AG08395 (cell line): ENCODE results near the gene B4GAT1.
"Not testable (repeated sequence)": the region's sequence is repeated elsewhere in the genome, so short reads cannot be mapped to it uniquely, and the experiment has no call there.

Experiments
- DNase-seq: peaks from one replicate; pipeline ENCODE4 v3.0.0; 2012; ENCODE audit warnings: mixed read lengths, low spot score

Gene B4GAT1

DNA sequence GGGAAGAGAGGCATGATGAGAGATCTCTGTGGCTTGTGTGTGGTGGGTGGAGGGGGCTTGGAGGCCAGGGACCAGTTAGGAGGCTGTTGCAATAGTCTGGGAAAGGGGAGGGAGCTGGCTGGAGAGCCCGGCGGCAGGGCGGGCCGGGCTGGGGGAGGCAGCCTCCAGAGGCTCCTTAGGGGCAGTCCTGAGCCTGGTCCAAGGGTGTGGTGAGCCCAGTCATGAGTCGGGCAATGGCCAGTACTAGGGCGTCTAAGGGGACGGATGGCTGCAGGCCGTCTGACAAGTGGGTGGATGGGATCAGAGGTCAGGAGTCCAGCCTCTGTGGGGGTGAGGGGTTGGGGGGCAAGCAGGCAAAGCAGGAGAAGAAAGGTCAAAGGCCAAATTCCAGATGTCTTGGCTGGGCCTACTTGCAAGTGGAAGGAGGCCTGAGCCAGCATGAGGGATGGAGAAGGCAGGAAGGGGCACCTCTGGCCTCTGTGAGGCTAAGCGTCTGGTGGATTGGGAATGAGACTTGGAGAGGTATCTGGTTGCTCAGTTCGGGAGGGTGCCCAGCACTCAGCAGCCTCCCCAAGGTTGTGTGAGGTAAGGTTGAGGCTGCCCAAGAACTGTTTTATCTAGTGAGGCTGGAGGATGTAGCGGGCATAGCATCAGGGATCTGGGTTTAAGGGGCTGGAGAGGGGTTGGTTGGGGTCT, 24.5 kb downstream of the B4GAT1 start:
- peak; percentile 18 for DNase-seq

DNA sequence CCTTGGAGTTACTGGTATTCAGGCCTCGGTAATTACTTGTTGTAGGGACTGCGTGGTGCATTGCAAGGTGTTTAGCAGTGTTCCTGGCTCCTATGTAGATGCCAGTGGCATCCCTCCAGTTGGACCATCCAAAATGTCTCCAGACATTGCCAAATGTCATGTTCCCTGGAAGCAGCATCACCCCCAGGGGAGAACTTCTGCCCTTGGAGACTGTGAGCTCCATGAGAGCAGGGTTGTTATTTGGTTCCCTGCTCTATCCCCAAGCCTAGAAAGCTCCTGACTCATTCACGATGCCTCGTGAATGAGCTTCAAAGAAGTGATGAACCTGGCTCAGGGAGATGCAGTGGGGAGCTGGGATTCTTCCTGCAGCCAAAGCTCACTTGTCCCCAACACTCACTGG, 25.8 kb downstream of the B4GAT1 start:
- DNase-seq = no peak

DNA sequence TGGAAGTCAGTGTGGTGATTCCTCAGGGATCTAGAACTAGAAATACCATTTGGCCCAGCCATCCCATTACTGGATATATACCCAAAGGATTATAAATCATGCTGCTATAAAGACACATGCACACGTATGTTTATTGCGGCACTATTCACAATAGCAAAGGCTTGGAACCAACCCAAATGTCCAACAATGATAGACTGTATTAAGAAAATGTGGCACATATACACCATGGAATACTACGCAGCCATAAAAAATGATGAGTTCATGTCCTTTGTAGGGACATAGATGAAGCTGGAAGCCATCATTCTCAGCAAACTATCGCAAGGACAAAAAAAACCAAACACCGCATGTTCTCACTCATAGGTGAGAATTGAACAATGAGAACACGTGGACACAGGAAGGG, 26.7 kb downstream of the B4GAT1 start:
- not testable (repeated sequence) for DNase-seq

DNA sequence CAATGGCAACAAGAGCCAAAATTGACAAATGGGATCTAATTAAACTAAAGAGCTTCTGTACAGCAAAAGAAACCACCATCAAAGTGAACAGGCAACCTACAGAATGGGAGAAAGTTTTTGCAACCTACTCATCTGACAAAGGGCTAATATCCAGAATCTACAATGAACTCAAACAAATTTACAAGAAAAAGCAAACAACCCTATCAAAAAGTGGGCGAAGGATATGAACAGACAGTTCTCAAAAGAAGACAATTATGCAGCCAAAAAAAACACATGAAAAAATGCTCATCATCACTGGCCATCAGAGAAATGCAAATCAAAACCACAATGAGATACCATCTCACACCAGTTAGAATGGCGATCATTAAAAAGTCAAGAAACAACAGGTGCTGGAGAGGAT, 27.1 kb downstream of the B4GAT1 start:
- not testable (repeated sequence) for DNase-seq

DNA sequence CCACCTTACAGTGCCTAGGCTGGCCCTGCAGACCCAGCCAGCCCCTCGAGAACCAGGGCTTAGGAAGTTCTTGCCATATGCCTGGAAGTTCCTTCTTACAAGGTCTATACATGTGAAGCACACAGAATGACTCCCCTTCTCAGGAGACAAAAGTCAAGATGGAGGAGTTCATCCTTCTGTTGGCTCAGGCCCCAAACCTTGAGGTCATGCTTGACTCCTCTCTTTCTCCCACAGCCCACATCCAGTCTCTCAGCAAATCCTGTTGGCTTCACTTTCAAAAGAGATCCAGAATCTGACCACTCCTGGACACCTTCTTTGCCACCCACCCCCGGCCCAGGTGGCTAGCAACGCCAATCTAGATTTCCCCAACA, 28.8 kb downstream of the B4GAT1 start:
- DNase-seq = peak; percentile 18

DNA sequence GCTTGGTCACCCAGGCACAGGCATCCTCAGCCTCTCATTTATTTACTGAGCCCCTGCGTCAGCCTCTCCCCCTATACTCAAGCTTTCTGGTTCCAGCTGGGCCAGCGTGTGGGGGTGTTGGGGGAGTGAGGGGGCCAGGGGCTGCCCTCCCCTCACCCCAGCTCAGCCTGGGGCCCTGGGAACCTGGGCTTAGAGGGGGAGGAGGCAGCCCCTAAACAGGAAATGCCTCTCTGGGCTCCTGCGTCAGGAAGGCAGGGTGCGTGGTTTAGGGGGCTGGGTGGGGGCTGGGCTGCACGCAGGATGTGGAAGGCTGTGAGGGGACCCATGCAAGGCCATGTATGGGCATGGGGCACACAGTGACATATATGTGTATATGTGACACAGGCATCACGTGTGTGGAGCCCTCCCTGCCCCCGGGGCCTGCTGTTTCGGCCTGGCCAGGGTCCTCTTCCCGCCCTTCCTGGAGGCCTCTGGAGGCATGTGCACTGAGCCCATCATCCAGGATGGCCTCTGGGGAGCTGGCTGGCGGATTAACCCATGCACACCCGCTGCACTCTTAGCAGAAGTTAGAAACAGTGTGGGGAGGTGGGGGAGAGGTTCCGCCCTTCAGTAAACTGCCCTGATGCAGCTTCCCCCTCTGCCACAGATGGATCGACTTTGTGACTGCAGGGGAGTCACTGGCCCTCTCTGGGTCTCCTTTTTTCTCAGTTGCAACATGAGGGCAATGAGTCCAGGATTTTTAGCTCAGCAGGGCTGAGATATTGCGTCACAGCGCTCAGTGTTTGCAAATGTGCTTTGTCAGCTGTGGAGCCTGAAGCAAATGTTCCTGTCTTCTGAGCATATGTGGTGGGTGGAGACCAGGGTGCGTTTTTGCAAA, 29.5 kb downstream of the B4GAT1 start:
- peak; percentile 46 for DNase-seq

DNA sequence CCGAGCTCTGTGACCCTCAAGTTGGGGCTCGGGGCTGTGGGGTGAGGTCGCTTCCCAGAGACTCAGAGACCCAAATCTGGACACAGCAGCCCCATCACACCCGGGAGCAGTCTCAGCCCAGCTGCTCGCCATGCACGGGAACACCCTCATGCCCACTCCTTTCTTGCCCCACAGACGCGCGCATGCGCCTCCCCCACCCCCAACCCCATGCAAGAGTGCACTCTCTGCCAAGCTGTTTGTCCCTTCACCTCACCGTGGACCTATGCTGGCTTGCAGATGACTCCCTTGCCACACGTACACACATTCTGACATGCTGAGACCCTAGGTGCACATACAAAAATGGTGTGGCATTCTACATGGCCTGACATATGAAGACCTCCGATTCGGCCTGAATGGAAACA, 30.1 kb downstream of the B4GAT1 start:
- DNase-seq = peak; percentile 76

DNA sequence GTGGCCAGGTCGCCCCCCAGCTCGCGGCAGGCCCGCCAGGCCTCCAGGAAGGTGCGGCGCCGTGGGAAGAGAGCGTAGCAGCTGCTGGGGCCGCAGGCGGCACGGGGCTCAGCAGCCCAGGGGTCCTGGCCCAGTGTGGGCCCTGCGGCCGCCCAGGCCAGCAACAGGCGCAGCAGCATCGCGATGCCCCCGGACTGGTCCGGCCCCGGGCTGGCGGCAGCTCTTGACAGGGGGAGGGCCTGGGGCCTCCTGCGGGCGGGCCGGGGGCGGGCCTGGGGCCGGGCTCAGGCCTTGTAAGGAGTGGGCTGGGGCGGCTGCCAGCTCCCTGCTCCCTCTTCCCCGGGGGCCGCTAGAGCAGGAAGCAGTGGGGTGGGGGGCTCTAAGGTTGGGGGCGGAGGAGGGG, 30.6 kb downstream of the B4GAT1 start, which contains the start of gene CD248:
TSS of gene CD248 (minus strand) at position 196 of the 403 bp plus-strand sequence. CDS start at position 179, 17 bp downstream.
- DNase-seq = peak; percentile 72

DNA sequence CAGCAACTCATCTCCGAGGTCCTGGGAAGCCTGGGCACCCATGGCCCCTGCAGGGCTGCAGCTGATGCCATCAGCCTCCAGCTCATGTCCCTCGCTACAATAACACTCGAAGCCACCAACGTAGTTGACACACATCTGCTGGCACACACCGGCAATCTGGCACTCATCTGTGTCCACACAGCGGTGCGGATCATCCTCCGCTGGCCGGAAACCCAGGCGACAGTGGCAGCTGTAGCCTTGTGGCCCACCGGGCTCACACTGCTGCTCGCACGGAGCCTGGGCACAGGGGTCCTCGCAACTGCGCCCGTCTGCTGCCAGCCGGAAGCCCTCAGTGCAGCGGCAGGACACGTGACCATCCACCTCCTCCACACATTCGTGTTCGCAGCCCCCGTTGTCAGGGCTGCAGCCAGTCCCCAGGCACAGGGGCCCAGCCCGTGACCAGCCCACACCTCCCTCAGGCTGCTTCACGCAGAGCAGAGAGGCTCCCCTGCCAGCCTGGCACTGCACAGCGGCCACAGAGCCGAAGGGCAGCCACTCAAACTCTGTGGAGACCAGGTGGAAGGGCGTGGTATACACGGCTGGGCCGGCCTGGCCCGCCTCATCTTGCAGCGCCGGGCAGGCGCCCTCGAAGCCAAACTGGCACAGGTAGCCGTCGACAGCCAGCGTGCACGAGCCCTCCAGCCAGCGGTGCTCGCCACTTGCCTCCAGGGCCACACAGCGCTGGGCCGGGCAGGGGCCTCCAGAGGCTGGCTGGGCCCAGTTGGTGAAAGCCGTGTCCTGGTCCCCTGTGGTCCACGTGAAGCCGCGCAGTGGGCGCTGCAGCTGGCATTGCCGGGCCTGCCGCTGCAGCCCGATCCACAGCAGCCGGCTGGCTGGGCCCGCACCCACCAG, 31.3 kb downstream of the B4GAT1 start:
- no peak for DNase-seq

DNA sequence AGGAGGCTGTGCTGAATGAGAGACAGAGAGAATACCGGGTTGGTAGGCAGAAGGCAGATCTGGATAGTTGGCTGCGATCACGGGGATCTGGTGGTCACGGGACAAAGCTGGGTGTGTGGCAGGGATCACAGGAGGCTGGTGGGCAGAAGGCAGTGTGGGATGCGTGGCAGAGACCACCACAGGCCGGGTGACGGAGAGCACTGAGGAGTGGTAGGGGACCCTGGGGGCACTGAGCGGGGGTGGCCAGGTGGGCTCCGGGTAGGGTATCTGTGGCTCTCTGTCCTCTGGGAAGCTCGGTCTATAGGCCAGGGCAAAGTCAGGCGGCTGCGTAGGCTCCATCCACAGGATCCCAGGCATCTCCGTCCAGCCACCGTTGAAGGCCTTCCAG, 31.9 kb downstream of the B4GAT1 start:
- DNase-seq = no peak

DNA sequence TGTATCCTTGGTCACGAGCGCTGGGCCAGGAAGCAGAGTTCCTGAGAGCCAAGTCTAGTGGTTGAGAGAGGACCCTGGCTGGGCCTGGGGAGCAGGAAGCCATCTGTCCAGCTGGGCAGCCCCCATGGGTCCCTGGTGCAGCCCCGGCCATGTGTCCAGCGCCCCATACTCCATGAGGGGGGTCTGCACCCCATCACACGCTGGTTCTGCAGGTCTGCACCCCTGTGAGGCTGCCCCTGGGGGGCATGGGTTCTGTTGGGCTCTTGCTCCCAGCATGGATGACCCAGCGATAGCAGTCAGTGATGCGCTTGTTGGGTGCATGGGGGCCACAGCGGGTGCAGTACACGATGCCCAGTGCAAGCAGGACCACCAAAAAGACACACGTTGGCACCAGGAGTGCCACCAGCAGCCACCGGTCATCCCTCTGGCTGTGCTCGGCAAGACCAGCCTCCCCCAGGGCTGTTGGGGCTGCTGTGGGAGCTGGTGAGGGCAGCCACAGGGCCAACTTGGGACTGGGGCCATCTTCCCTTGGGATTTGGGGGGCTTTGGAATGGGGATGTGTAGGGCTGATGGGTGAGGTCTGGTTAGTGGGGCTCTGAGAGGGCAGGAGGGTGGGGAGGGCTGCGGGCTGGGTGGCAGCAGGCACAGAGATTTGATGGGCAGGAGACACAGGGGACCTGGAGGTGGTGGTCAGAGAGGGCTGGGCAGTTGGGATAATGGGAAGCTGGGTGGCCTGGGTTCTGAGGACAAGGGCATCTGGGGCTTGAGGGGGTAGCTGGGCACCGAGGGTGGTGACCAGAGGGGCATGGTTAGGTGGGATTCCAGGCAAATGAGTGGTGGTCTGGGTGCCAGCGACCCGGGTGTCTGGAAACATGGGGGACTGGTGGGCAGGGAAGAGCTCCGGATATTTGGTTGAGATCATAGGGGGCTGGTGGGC, 32.6 kb downstream of the B4GAT1 start:
- DNase-seq = no peak

DNA sequence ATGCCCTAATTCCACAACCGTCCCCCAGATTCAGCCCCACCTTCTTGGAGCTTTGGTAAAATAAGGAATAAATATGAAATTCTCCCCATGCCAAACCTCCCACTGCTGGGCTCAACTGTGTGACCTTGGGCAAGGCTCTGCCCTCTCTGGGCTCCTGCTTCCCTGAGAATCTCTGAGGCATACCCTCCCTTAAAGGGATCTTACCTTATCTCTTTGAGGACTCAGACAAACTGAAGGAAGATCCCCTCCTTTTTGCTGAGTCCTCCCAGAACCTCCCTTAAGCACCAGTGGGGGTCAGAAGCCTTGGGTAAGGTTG, 33.3 kb downstream of the B4GAT1 start:
- DNase-seq = no peak

DNA sequence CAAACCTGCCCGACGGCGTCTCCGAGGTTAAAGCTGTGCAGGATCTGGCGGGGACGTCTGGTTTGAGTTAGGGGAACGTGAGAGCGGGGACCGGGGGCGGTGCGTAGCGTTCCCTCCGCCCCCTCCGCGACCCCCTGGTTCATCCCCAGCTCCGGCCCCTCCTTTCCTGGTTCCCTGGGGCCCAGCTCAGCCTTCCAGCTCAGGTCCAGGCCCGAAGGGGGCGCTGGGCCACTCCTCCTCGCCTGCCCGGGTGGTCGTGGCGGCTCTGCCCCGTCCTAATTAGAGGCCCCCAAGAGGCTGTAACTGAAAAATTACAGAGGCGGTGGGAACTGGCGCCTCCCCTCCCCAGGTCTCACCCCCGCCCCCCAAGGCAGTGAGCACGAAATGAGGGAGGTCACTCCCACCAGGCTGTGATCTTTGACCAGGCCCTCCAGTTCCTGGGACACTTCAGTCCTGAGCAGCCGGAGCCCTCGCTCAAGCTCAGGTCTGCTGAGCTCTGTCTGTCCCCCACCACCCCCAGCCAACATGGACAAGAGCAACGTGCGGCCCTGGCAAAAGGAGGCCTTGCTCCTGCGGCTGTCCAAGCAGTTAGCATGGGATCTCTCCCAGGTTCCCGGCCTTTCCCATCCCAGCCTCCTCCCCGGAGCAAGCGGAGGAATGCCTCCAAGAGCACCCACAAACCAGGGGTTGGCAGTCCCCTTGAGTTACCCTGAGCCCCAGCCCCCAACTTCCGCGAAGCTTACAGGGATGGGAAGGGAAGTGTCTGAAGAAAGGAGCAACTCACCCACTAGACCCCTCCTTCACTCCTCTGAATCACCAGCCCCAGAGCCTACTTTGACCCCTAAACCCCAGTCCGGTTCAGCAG, 33.9 kb downstream of the B4GAT1 start:
- no peak for DNase-seq

DNA sequence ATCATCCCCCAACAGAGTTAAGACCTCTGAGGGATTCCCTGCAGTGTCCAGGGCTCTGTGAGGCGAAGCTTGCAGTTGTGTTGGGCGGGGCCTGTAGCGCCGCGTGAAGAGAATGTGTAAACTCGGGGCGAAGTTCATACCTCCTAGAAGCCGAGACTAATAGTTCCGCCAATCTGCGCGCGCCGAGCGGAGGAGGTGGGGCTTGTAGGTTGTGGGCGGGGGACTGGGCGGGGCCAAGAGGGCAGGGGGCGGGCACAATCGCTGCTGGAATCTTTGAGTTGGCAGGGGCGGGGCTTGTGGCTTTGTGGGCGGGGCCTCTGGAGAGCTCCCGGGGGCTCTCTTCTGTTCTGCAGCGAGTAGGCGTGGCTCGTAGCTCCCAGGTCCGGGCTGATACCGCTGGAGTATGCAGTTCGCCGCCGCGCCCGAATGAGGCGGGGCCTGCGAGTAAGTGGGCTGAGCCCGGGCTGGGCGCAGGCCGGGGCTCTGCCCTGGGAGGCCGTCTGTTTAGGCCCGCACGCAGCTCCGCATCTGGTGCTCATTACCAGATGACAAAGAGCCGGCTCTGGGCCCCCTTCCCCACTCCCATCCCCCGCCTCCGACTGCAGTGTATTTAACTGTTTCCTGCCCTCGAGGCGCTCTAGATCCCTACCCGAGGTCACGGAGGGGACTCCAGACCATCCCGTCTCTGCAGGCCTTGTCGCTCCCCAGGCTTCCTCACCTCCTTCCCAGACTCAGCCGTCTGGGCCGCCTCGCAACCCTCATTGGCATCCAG, 34.7 kb downstream of the B4GAT1 start:
- peak; percentile 98 for DNase-seq

DNA sequence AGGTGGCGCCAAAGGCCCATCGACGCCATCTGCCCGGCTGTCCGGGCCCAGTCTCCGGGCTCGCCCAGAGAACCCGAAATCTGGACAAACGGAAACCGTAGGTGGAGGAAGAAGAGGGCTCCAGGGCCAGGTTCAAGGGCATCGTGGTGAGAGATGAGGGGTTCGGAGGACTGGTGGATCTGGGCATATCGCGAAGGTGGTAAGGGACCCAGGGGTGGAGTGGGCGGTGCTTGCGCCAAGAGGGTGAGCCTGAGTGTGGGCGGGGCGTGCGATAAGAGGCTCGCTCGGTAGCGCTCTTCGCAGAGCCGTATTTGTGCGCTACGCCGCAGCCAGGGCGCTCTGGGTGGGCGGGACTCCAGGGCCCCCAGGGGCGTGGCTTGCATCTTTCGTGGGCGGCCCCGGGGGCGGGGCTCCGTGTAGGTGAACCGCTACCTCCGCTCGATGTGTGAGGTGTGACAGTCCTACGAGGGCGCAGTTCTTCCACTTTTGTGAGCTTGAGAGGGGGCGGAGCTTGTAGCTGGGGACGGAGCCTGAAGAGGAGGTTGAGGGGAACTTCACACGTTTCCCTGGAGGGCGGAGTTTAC, 35.4 kb downstream of the B4GAT1 start:
- peak; percentile 85 for DNase-seq

DNA sequence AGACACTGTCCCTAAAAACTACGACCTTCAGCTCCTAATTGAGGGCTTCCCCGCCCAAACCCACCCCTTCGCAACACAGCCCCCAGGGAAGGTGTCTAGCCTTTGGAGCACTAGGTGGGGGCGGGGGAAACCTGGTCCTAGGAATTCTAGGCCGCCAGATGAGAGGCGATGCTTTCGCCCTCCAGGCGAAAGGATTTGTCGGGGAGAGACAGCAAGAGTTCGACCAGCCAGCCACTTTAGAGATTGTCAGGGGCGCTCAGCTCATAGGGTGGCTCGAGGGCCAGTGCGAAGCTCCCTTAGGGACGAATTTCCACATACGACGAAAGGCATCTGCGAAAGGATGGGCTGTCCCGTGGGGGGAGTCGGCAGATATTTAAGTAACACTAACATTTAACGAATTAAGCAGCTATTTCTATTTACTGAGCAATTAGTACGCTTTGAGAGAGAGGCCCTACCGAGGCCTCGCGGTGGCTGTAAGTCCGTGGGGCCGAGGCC, 35.9 kb downstream of the B4GAT1 start:
- DNase-seq = no peak

DNA sequence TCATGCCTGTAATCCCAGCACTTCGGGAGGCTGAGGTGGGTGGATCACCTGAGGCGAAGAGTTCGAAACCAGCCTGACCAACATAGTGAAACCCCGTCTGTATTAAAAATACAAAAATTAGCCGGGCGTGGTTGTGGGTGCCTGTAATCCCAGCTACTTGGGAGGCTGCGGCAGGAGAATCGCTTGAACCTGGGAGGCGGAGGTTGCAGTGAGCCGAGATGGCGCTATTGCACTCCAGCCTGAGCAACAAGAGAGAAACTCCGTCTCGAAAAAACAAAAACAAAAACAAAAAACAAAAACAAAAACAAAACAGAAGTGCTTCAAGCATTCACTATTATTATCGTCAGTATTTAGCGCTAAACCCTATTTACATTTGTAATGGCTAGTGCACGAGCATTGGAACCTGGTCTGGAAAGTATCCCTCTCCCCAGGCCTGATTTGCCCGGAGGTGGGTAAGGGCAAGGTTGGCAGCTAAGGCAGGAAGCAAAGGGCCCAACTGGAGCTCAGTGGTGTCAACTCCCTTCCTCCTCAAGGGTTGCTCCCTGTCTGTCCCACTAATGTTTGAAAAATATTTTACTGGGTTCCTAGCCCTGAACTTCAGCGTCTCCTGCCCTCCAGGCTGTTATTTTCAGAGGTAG, 36.5 kb downstream of the B4GAT1 start:
- not testable (repeated sequence) for DNase-seq

DNA sequence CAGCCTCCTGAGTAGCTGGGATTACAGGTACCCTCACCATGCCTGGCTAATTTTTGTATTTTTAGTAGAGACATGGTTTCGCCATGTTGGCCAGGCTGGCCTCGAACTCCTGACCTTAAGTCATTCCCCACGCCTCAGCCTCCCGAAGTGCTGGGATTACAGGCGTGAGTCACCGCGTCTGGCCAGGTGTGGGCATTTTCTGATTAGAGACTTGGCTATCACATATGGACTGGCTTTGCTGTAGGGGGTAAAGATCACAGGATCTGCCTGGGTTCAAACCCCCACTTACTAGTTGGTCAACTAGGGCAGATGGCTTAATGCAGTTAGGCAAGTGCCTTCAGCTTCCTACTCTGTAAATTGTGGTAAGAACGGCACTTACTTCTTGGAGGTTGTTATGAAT, 37.1 kb downstream of the B4GAT1 start:
- DNase-seq = no peak

DNA sequence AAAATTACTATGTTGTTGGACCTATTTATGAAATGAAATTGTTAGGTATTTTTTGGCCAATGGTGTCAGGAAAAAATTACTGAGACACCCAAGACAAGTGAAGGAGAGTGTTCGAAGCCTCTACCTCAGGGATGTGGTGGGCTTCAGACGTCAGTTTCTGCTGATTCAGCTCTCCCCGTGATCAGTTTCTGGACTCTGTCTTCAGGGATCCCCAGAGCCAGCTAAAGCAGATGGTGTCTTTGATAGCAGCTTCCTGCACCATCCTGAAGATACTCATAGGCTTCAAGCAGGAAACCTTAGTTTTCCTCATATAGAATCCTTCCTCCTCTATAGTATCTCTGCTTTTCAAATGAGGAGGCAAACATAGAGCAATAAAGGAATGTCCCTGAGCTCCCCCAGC, 38.0 kb downstream of the B4GAT1 start:
- DNase-seq = no peak
